GM12878 (cell line): ENCODE data around the gene CD248. TPM values are rescaled to one million over a fixed set of nuclear protein-coding genes. Genes with fewer than 3 reads are reported as not detected.

Experiments used
- ATAC-seq: fragments of 200-7000 bp; cut with Tn5 transposase; 3 replicates; pipeline ENCODE4 v1.9.1; 2020; ENCODE audit warnings: mild to moderate bottlenecking, moderate library complexity
- BruUV-seq: library from RNA; stranded (reverse); fragments of 400-500 nt; replicated peaks from 2 replicates; lab custom pipeline; 2021; lab: Mats Ljungman, UMichigan
- CTCF ChIA-PET: fragments of 300-600 bp; sonication (Branson Sonifier 250); formaldehyde crosslinking; extraction: SDS; loops from one replicate; lab custom pipeline; 2021; ENCODE audit warnings: inconsistent platforms; lab: Yijun Ruan, JAX
- POLR2A ChIA-PET: fragments of 350-600 bp; formaldehyde crosslinking; extraction: SDS; loops from one replicate; lab custom pipeline; 2021; ENCODE audit warnings: inconsistent platforms; lab: Charles Lee
- RAD21 ChIA-PET: fragments of 300-600 bp; sonication (Branson Sonifier 250); formaldehyde crosslinking; loops from one replicate; lab custom pipeline; 2023; ENCODE audit warnings: antibody characterized with exemption; ENCODE audit not compliant: unreplicated experiment; lab: Charles Lee
- SMC1A ChIA-PET: fragments of 300-600 bp; sonication (Branson Sonifier 250); formaldehyde crosslinking; loops from one replicate; lab custom pipeline; 2023; ENCODE audit not compliant: unreplicated experiment, uncharacterized antibody; lab: Charles Lee
- DNase-seq: peaks from one replicate; pipeline ENCODE4 v3.0.0-alpha.2; 2011; ENCODE audit warnings: low read depth, low spot score
- FAIRE-seq: peaks from 3 replicates; lab custom pipeline; 2011; peaks lifted over from hg19 to GRCh38; lab: Jason Lieb, UNC
- H2AFZ ChIP-seq: 2 replicates; pipeline ENCODE4 v1.6.0; 2011; ENCODE audit warnings: low read depth, low read length, control low read depth; ENCODE audit not compliant: control insufficient read depth
- H3K27ac ChIP-seq: 2 replicates; pipeline ENCODE4 v1.5.1; 2011; ENCODE audit warnings: control low read depth; ENCODE audit not compliant: control insufficient read depth, insufficient read depth
- H3K27me3 ChIP-seq, 2 experiments: replicated peaks in 1 of 2; 2 replicates each; pipeline versions ENCODE4 v1.6.0 to v1.6.1; 2011; ENCODE audit warnings: low read length in 1 of 2; ENCODE audit not compliant: control insufficient read depth in 2 of 2, insufficient read depth in 2 of 2
- H3K36me3 ChIP-seq, 2 experiments: 2 replicates each; pipeline ENCODE4 v1.5.1; 2011; ENCODE audit warnings: low read length in 1 of 2; ENCODE audit not compliant: control insufficient read depth in 2 of 2, insufficient read depth in 2 of 2
- H3K4me1 ChIP-seq: 2 replicates; pipeline ENCODE4 v1.6.1; 2011; ENCODE audit warnings: mild to moderate bottlenecking, low read length, moderate library complexity, mixed read lengths; ENCODE audit not compliant: control insufficient read depth, insufficient read depth
- H3K4me2 ChIP-seq: 2 replicates; pipeline ENCODE4 v1.6.0; 2011; ENCODE audit warnings: control low read depth; ENCODE audit not compliant: control insufficient read depth, insufficient read depth
- H3K4me3 ChIP-seq: fragments of 200-600 bp; sonication (generic); 2 replicates; pipeline ENCODE4 v1.5.1; 2016
- H3K79me2 ChIP-seq: 2 replicates; pipeline ENCODE4 v1.6.0; 2011; ENCODE audit warnings: low read length; ENCODE audit not compliant: control insufficient read depth, insufficient read depth
- H3K9ac ChIP-seq: 2 replicates; pipeline ENCODE4 v1.8.0; 2011; ENCODE audit warnings: low read length, control low read depth, mixed read lengths; ENCODE audit not compliant: control insufficient read depth, insufficient read depth
- H3K9me3 ChIP-seq: replicated peaks from 3 replicates; pipeline ENCODE4 v1.5.1; 2011; ENCODE audit warnings: mild to moderate bottlenecking, low read length; ENCODE audit not compliant: control insufficient read depth, insufficient read depth
- H4K20me1 ChIP-seq: 2 replicates; pipeline ENCODE4 v1.6.0; 2011; ENCODE audit not compliant: control insufficient read depth, insufficient read depth
- BCL11A ChIP-seq: IDR thresholded peaks from 2 replicates; pipeline ENCODE4 v1.6.1; 2011; ENCODE audit warnings: low read depth, low read length
- E4F1 ChIP-seq: fragments of 450-650 bp; IDR thresholded peaks from 2 replicates; pipeline ENCODE4 v1.6.1; 2018; ENCODE audit warnings: borderline replicate concordance, mild to moderate bottlenecking; ENCODE audit not compliant: partially characterized antibody
- HDGF ChIP-seq: fragments of 450-650 bp; IDR thresholded peaks from 2 replicates; pipeline ENCODE4 v1.6.1; 2016; ENCODE audit warnings: antibody characterized with exemption
- KLF5 ChIP-seq: fragments of 450-650 bp; IDR thresholded peaks from 2 replicates; pipeline ENCODE4 v1.6.1; 2014; ENCODE audit warnings: mild to moderate bottlenecking; ENCODE audit not compliant: partially characterized antibody
- MAX ChIP-seq: IDR thresholded peaks from 2 replicates; pipeline ENCODE4 v1.6.1; 2012; ENCODE audit warnings: low read depth, low read length, improper control_type of control experiment
- MTA3 ChIP-seq: IDR thresholded peaks from 2 replicates; pipeline ENCODE4 v1.6.1; 2012; ENCODE audit warnings: low read length, inconsistent platforms, borderline replicate concordance
- PML ChIP-seq: IDR thresholded peaks from 2 replicates; pipeline ENCODE4 v1.6.1; 2012; ENCODE audit warnings: low read length, inconsistent platforms
- RAD21 ChIP-seq: IDR thresholded peaks from 2 replicates; pipeline ENCODE4 v1.6.1; 2011; ENCODE audit warnings: mild to moderate bottlenecking, low read depth, low read length, moderate library complexity; ENCODE audit not compliant: insufficient read depth
- REST ChIP-seq: IDR thresholded peaks from 2 replicates; pipeline ENCODE4 v1.6.1; 2012; ENCODE audit warnings: mild to moderate bottlenecking, low read depth, low read length
- SMAD1 ChIP-seq: fragments of 450-650 bp; IDR thresholded peaks from 2 replicates; pipeline ENCODE4 v1.6.1; 2018; ENCODE audit warnings: mild to moderate bottlenecking, low read depth; ENCODE audit not compliant: partially characterized antibody
- SREBF2 ChIP-seq: IDR thresholded peaks from 2 replicates; pipeline ENCODE4 v1.6.1; 2012; ENCODE audit warnings: mild to moderate bottlenecking, low read length
- STAT3 ChIP-seq: IDR thresholded peaks from 2 replicates; pipeline ENCODE4 v1.6.1; 2011; ENCODE audit warnings: low read depth, low read length, improper control_type of control experiment
- YY1 ChIP-seq: IDR thresholded peaks from 2 replicates; pipeline ENCODE4 v1.6.1; 2011; ENCODE audit warnings: low read depth, mild to moderate bottlenecking, low read length
- ZSCAN29 ChIP-seq: fragments of 450-650 bp; IDR thresholded peaks from 2 replicates; pipeline ENCODE4 v1.6.1; 2017; ENCODE audit warnings: mild to moderate bottlenecking, moderate library complexity
- WGBS: methylation state at CpG from one replicate; pipeline ENCODE4 v1.1.6; 2016; ENCODE audit warnings: low lambda C conversion rate; ENCODE audit not compliant: insufficient replicate concordance, insufficient coverage; ENCODE audit errors: missing lambda C conversion rate; 5-methylcytosine and 5-hydroxymethylcytosine counted together
- in situ Hi-C: fragments of 300-500 bp; cut with MboI; formaldehyde crosslinking; loops from 9 replicates; pipeline ENCODE4 v1.14.3; 2018; ENCODE audit warnings: mixed read lengths
- intact Hi-C: fragments of 100-400 bp; cut with micrococcal nuclease; formaldehyde crosslinking; loops from one replicate; pipeline ENCODE4 v1.14.2; 2022; ENCODE audit not compliant: unreplicated experiment
- polyA plus RNA-seq, 11 experiments: library from polyadenylated mRNA; depleted of rRNA in 4 of 11; unstranded in 6 of 11; stranded (reverse) in 5 of 11; fragments of >200 nt; fragmentation: Nextera tagmentation in 4 of 11; fragmentation: Illumina TruSeq in 1 of 11; extraction: Ambion mirVana in 4 of 11; extraction: Trizol in 1 of 11; gene quantifications; 1 replicate in 1 of 11; 2 replicates in 10 of 11; pipeline versions ENCODE4 v1.2.1 to v1.2.3, GENCODE V29; 2011 to 2016; ENCODE audit warnings: inconsistent platforms in 2 of 11, missing spikeins in 2 of 11, low read depth in 1 of 11
- total RNA-seq, 4 experiments: library from RNA; depleted of rRNA in 3 of 4; stranded (reverse); fragments of >200 nt in 3 of 4; fragmentation: Illumina TruSeq in 1 of 4; extraction: Trizol in 1 of 4; gene quantifications; 2 replicates each; pipeline versions ENCODE4 v1.2.1 to v1.2.3, GENCODE V29; 2013 to 2021

Gene CD248
- total and polyA plus RNA-seq, 10 of the 15 experiments (the other 5 are each of a cell fraction or from before 2014, with no cell fraction given) = 0.10 to 0.21 (median 0.20) TPM; not detected in 7

- TF ChIP-seq SREBF2 (no peak), HDGF (peak; percentile 72; the same call in 1 of the 2 replicates), ZSCAN29 (no peak), SMAD1 (no peak), KLF5 (peak; percentile 72), MTA3 (no peak; the same call in 1 of the 2 replicates), STAT3 (no peak), MAX (no peak; the same call in 1 of the 2 replicates), RAD21 (peak; percentile 42; the same call in 1 of the 2 replicates)
These were observed 34.1 kb downstream of the CD248 start (continued) for GRCh38 chr11:66282468-66283455.

GRCh38 chr11:66281776-66282467 is 34.9 kb downstream of the CD248 start:
- RAD21 ChIA-PET = interaction anchor here (1.3 to 2.2 kb wide), 3 partner anchors 9 to 60 kb away, joined by 4 to 11 read pairs (median 9); partner anchors contain the start of gene RAB1B
- CTCF ChIA-PET = interaction anchor here (0.7 to 3.3 kb wide), 6 partner anchors 10 to 397 kb away, joined by 3 to 29 read pairs (median 4); no protein-coding TSS in a partner anchor
- Histone ChIP-seq H3K4me1 (peaks cover 12% of the 10 kb centered on the region), H3K36me3 (no peaks in the 10 kb centered on the region; a peak in 1 of 4 replicates), H3K27ac (no peak overlapping the region), H3K27me3 (no peaks in the 10 kb centered on the region), H3K4me2 (no peak overlapping the region), H3K4me3 (no peak overlapping the region), H3K79me2 (no peaks in the 10 kb centered on the region), H3K9ac (no peak overlapping the region), H3K9me3 (no peaks in the 10 kb centered on the region), H2AFZ (no peak overlapping the region), H4K20me1 (no peaks in the 10 kb centered on the region; the same call in none of the 2 replicates)
- intact Hi-C loops = loop anchor here (1.0 to 2.0 kb wide), 2 partner anchors 13 to 60 kb away; partner anchors contain the start of gene RAB1B
- POLR2A ChIA-PET = interaction anchor here (1.1 to 1.3 kb wide), 2 partner anchors 9 to 14 kb away, joined by 5 to 7 read pairs; partner anchors contain the start of gene RAB1B
- BruUV-seq = no TSS peak
- in situ Hi-C loops = no loop called here
- WGBS = 52% methylated on average over 12 of the region's 20 CpGs
- FAIRE-seq (no peak), ATAC-seq (no peak), DNase-seq (no peak)
- SMC1A ChIA-PET = interaction anchor here (1.4 to 3.4 kb wide), 2 partner anchors 14 to 57 kb away, joined by 3 to 10 read pairs; partner anchors contain the start of gene RAB1B
- TF ChIP-seq BCL11A (no peak), E4F1 (no peak), PML (no peak), REST (no peak), YY1 (no peak)
